Stomach (tissue), 9 donors: ENCODE data around the gene ZPLD1. TPM values are rescaled to one million over a fixed set of nuclear protein-coding genes. Genes with fewer than 3 reads are reported as not detected.

Experiments
- DNase-seq, 2 donors: peaks; one replicate each; pipeline versions ENCODE4 v3.0.0 to v3.0.0-alpha.2; 2013 to 2019
- H3K27ac ChIP-seq, 5 donors: fragments of 200-600 bp in 4 of 5; sonication (generic) in 4 of 5; one replicate each; pipeline ENCODE4 v1.5.1; 2013 to 2019; ENCODE audit warnings: mild to moderate bottlenecking in 1 of 5, moderate library complexity in 1 of 5
- H3K27me3 ChIP-seq, 3 donors: fragments of 200-600 bp; sonication (generic); one replicate each; pipeline ENCODE4 v1.5.1; 2017 to 2019; ENCODE audit warnings: mixed run types in 1 of 3
- H3K36me3 ChIP-seq, 4 donors: fragments of 200-600 bp; sonication (generic); 1 replicate in 3 of 4; 2 replicates in 1 of 4; pipeline ENCODE4 v1.5.1; 2016 to 2019
- H3K4me1 ChIP-seq, 4 donors: fragments of 200-600 bp; sonication (generic); one replicate each; pipeline ENCODE4 v1.5.1; 2016 to 2019
- H3K4me3 ChIP-seq, 4 donors: fragments of 200-600 bp; sonication (generic) in 3 of 4; one replicate each; pipeline ENCODE4 v1.5.1; 2016 to 2019; ENCODE audit warnings: mild to moderate bottlenecking in 1 of 4
- H3K9me3 ChIP-seq, 4 donors: fragments of 200-600 bp; sonication (generic); one replicate each; pipeline ENCODE4 v1.5.1; 2016 to 2019
- EP300 ChIP-seq: sonication (generic); formaldehyde crosslinking; IDR thresholded peaks from one replicate; pipeline ENCODE4 v1.6.1; 2017; ENCODE audit warnings: antibody characterized with exemption
- POLR2A ChIP-seq, 4 donors: fragments of 450-650 bp; IDR thresholded peaks; one replicate each; pipeline ENCODE4 v1.6.1; 2016; ENCODE audit warnings: antibody characterized with exemption in 4 of 4, control low read depth in 2 of 4, mild to moderate bottlenecking in 1 of 4, moderate library complexity in 1 of 4
- POLR2AphosphoS5 ChIP-seq, 3 donors: sonication (generic); formaldehyde crosslinking; IDR thresholded peaks; one replicate each; pipeline ENCODE4 v1.6.1; 2016; ENCODE audit warnings: antibody characterized with exemption in 3 of 3
- WGBS, 5 donors: extraction: QIAGEN DNeasy Blood & Tissue Kit in 3 of 5; methylation state at CpG; one replicate each; pipeline versions ENCODE4 v1.1.5 to v1.1.7; 2013 to 2018; 5-methylcytosine and 5-hydroxymethylcytosine counted together
- intact Hi-C: fragments of 100-400 bp; cut with DNase I; formaldehyde crosslinking; loops from one replicate; pipeline ENCODE4 v1.15.1; 2023; ENCODE audit warnings: low total_unique reads
- polyA plus RNA-seq, 3 donors: library from polyadenylated mRNA; stranded (reverse); fragments of 200-250 nt; gene quantifications; one replicate each; pipeline ENCODE4 v1.2.3, GENCODE V29; 2013
- total RNA-seq, 5 donors: library from RNA; depleted of rRNA; stranded (reverse); fragments of >200 nt; gene quantifications; one replicate each; pipeline versions ENCODE4 v1.1.0 to v1.2.3, GENCODE V29; 2014 to 2016
- TF ChIP-seq, protein P1 (sequence below), 7 experiments: fragments of 450-650 bp in 4 of 7; fragments of 200-600 bp in 3 of 7; sonication (generic) in 3 of 7; IDR thresholded peaks; one replicate each; pipeline ENCODE4 v1.5.1; 2016 to 2019; ENCODE audit warnings: antibody characterized with exemption in 7 of 7, control low read depth in 2 of 7, mild to moderate bottlenecking in 1 of 7
- donor health status: healthy with polysubstance abuse.
- donor health status: Bipolar disorder and iron deficiency.
- donor health status: healthy.

The ZPLD1 gene
- total and polyA plus RNA-seq, 8 donors = 0.58 TPM; not detected in 7

GRCh38 chr3:102497571-102497970 is 62.8 kb downstream of the ZPLD1 start:
- no peaks in the 10 kb centered on the region for H3K4me1 ChIP-seq
- WGBS, 5 donors = 78 to 85% (median 80%) methylated on average over 3 of the region's 3 CpGs
- H3K27ac ChIP-seq = no peak overlapping the region
- DNase-seq = no peak
- no peaks in the 10 kb centered on the region for H3K9me3 ChIP-seq
- H3K27me3 ChIP-seq = no peaks in the 10 kb centered on the region
- intact Hi-C loops = no loop called here
- TF ChIP-seq, protein P1, sequence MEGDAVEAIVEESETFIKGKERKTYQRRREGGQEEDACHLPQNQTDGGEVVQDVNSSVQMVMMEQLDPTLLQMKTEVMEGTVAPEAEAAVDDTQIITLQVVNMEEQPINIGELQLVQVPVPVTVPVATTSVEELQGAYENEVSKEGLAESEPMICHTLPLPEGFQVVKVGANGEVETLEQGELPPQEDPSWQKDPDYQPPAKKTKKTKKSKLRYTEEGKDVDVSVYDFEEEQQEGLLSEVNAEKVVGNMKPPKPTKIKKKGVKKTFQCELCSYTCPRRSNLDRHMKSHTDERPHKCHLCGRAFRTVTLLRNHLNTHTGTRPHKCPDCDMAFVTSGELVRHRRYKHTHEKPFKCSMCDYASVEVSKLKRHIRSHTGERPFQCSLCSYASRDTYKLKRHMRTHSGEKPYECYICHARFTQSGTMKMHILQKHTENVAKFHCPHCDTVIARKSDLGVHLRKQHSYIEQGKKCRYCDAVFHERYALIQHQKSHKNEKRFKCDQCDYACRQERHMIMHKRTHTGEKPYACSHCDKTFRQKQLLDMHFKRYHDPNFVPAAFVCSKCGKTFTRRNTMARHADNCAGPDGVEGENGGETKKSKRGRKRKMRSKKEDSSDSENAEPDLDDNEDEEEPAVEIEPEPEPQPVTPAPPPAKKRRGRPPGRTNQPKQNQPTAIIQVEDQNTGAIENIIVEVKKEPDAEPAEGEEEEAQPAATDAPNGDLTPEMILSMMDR (IDR thresholded peaks at IDR 0.05) = no peak
- TF ChIP-seq EP300 (no peak), POLR2AphosphoS5 (IDR thresholded peaks at IDR 0.05) (no peak)
- H3K36me3 ChIP-seq = no peaks in the 10 kb centered on the region
- no peak overlapping the region for H3K4me3 ChIP-seq

- Histone ChIP-seq H3K9me3 (peaks cover 0 to 8% (median 3%) of the 10 kb centered on the region in 4 donors), H3K27me3 (no peaks in the 10 kb centered on the region), H3K4me1 (no peaks in the 10 kb centered on the region), H3K27ac (no peak overlapping the region), H3K4me3 (no peak overlapping the region), H3K36me3 (no peaks in the 10 kb centered on the region)
- intact Hi-C loops = no loop called here
- TF ChIP-seq POLR2A (IDR thresholded peaks at IDR 0.05) = no peak
- TF ChIP-seq POLR2AphosphoS5 (IDR thresholded peaks at IDR 0.05) = no peak
- TF ChIP-seq, protein P1 (IDR thresholded peaks at IDR 0.05) = no peak
- TF ChIP-seq EP300 = no peak
- 65 to 100% (median 77%) methylated on average over 1 to 2 of the region's 2 CpGs for WGBS, 5 donors
- DNase-seq = no peak
These were observed 70.7 kb downstream of the ZPLD1 start for GRCh38 chr3:102505542-102505941.

DNA sequence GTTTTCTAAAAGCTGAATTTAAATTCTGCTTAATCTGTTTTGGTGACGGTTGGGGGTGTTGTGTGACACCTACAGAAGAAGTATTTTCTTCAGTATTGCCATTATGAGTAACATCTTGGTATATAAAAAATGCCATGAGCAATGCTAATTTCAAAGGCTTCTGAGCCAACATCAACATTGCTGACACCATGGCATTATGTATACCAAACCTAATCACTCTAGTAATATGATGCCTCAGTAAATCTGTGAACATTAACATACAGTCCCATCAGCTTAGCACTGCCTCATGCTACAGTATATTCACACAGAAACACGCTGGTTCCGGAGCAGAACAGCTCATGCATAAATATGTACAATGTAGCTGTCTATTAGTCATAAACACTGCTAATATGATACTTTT is 75.8 kb downstream of the ZPLD1 start:
- Histone ChIP-seq H3K27me3 (no peaks in the 10 kb centered on the region), H3K27ac (no peak overlapping the region), H3K36me3 (no peaks in the 10 kb centered on the region), H3K4me3 (no peak overlapping the region), H3K4me1 (no peaks in the 10 kb centered on the region), H3K9me3 (peaks cover 0 to 4% (median 2%) of the 10 kb centered on the region in 4 donors)
- WGBS, 5 donors = 63 to 80% (median 67%) methylated on average over 3 of the region's 3 CpGs
- intact Hi-C loops = no loop called here
- TF ChIP-seq POLR2AphosphoS5 (IDR thresholded peaks at IDR 0.05) = no peak
- TF ChIP-seq, protein P1 (IDR thresholded peaks at IDR 0.05) = no peak
- TF ChIP-seq EP300 = no peak
- TF ChIP-seq POLR2A (IDR thresholded peaks at IDR 0.05) = no peak
- peak in 1 of 2 donors; percentile 6 for DNase-seq

DNA sequence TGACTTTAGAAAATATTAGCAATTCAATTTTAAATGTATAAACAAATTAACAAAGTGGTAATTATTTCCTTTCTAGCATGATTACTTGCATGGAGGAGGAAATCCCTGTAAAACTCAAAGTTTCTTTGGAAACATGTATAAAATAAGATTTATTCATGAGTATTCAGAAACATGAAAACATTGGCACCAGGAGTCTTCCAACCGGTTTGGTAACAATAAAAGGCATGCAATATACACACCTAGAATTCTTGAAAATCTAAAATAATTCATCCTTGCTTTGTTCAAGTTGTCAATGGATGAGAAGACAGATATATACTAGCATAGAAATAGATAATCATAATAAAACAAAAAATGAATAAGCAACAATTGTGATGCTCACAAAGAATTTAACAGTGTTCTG is 76.4 kb downstream of the ZPLD1 start:
- 59 to 81% (median 64%) methylated on average over 1 of the region's 1 CpG for WGBS, 5 donors
- Histone ChIP-seq H3K36me3 (no peaks in the 10 kb centered on the region), H3K27ac (no peak overlapping the region), H3K4me3 (no peak overlapping the region), H3K27me3 (no peaks in the 10 kb centered on the region), H3K4me1 (no peaks in the 10 kb centered on the region), H3K9me3 (no peaks in the 10 kb centered on the region)
- intact Hi-C loops = no loop called here
- TF ChIP-seq POLR2A (IDR thresholded peaks at IDR 0.05) (no peak), EP300 (no peak), POLR2AphosphoS5 (IDR thresholded peaks at IDR 0.05) (no peak)
- TF ChIP-seq, protein P1 (IDR thresholded peaks at IDR 0.05) = no peak
- no peak for DNase-seq
